Activated CD4-positive, alpha-beta memory T cell treated with anti-CD3 and anti-CD28 coated beads for 36 hours (primary cell): ENCODE data around the gene ERC1. TPM values are rescaled to one million over a fixed set of nuclear protein-coding genes. Genes with fewer than 3 reads are reported as not detected.

Experiments used
- CTCF ChIA-PET: fragments of 350-600 bp; sonication (Branson Sonifier 250); formaldehyde crosslinking; loops from one replicate; lab custom pipeline; 2021; ENCODE audit warnings: antibody characterized with exemption, inconsistent platforms; lab: Charles Lee
- POLR2A ChIA-PET: fragments of 350-600 bp; sonication (Branson Sonifier 250); formaldehyde crosslinking; loops from one replicate; lab custom pipeline; 2021; ENCODE audit warnings: antibody characterized with exemption; lab: Charles Lee
- DNase-seq: peaks from one replicate; pipeline ENCODE4 v3.0.0-alpha.2; 2020
- H3K27ac Mint-ChIP-seq: one replicate; pipeline ENCODE4 v1.8.0; 2021; ENCODE audit warnings: mixed read lengths
- H3K27me3 Mint-ChIP-seq: one replicate; pipeline ENCODE4 v1.8.0; 2021; ENCODE audit warnings: mixed read lengths
- H3K36me3 Mint-ChIP-seq: one replicate; pipeline ENCODE4 v1.8.0; 2021; ENCODE audit warnings: mixed read lengths
- H3K4me1 Mint-ChIP-seq: one replicate; pipeline ENCODE4 v1.8.0; 2021; ENCODE audit warnings: low read depth, mixed read lengths
- H3K4me3 Mint-ChIP-seq: one replicate; pipeline ENCODE4 v1.8.0; 2021; ENCODE audit warnings: mild to moderate bottlenecking, mixed read lengths
- H3K9me3 Mint-ChIP-seq: one replicate; pipeline ENCODE4 v1.8.0; 2021; ENCODE audit warnings: mixed read lengths
- intact Hi-C: fragments of 100-400 bp; cut with micrococcal nuclease; formaldehyde crosslinking; loops from one replicate; pipeline ENCODE4 v1.15.1; 2023
- total RNA-seq, 2 experiments: library from RNA; stranded (reverse); gene quantifications; one replicate each; pipeline ENCODE4 v1.2.3, GENCODE V29; 2021

Gene ERC1
- total RNA-seq, 2 experiments from 2014 or later, result 19.1 to 21.8 TPM

- Mint-ChIP-seq H3K9me3 (no peaks in the 10 kb centered on the region), H3K4me1 (no peaks in the 10 kb centered on the region), H3K4me3 (no peak overlapping the region), H3K36me3 (peaks cover 4% of the 10 kb centered on the region), H3K27me3 (no peaks in the 10 kb centered on the region), H3K27ac (no peak overlapping the region)
- intact Hi-C loops, result no loop called here
- ChIA-PET POLR2A (no interaction called here), CTCF (interaction anchor here (1.1 kb wide), 1 partner anchor 10 kb away, joined by 3 read pairs; no protein-coding TSS in a partner anchor)
- no peak for DNase-seq
Measured at GRCh38 chr12:1267243-1267642, 276.2 kb downstream of the ERC1 start.

GRCh38 chr12:1272142-1272541 is 281.1 kb downstream of the ERC1 start:
- POLR2A ChIA-PET, result no interaction called here
- Mint-ChIP-seq H3K4me1 (no peaks in the 10 kb centered on the region), H3K36me3 (peaks cover 3% of the 10 kb centered on the region), H3K27me3 (no peaks in the 10 kb centered on the region), H3K4me3 (no peak overlapping the region), H3K9me3 (no peaks in the 10 kb centered on the region), H3K27ac (no peak overlapping the region)
- CTCF ChIA-PET, result interaction anchor here (1.2 to 1.6 kb wide), 2 partner anchors 154 to 311 kb away, joined by 4 to 5 read pairs; no protein-coding TSS in a partner anchor
- no peak for DNase-seq
- intact Hi-C loops, result no loop called here

GRCh38 chr12:1273051-1273450 is 282.0 kb downstream of the ERC1 start:
- Mint-ChIP-seq H3K4me1 (peaks cover 5% of the 10 kb centered on the region), H3K4me3 (no peak overlapping the region), H3K9me3 (no peaks in the 10 kb centered on the region), H3K27ac (no peak overlapping the region), H3K36me3 (peaks cover 8% of the 10 kb centered on the region), H3K27me3 (no peaks in the 10 kb centered on the region)
- DNase-seq, result no peak
- ChIA-PET POLR2A (no interaction called here), CTCF (no interaction called here)
- intact Hi-C loops, result no loop called here

- DNase-seq, result no peak
- H3K27ac Mint-ChIP-seq, result no peak overlapping the region
- intact Hi-C loops, result no loop called here
Measured at GRCh38 chr12:1277905-1278304, 286.9 kb downstream of the ERC1 start.

GRCh38 chr12:1279050-1279449 is 288.0 kb downstream of the ERC1 start:
- intact Hi-C loops, result no loop called here
- peaks cover 8% of the 10 kb centered on the region for H3K4me1 Mint-ChIP-seq
- no peaks in the 10 kb centered on the region for H3K9me3 Mint-ChIP-seq
- no peak overlapping the region for H3K27ac Mint-ChIP-seq
- DNase-seq, result no peak
- H3K36me3 Mint-ChIP-seq, result peaks cover 9% of the 10 kb centered on the region
- ChIA-PET POLR2A (no interaction called here), CTCF (interaction anchor here (0.9 kb wide), 1 partner anchor 13 kb away, joined by 4 read pairs; no protein-coding TSS in a partner anchor)
- H3K4me3 Mint-ChIP-seq, result no peak overlapping the region
- no peaks in the 10 kb centered on the region for H3K27me3 Mint-ChIP-seq

More at GRCh38 chr12:1277905-1278304, 286.9 kb downstream of the ERC1 start:
- Mint-ChIP-seq H3K36me3 (peaks cover 9% of the 10 kb centered on the region), H3K9me3 (no peaks in the 10 kb centered on the region), H3K4me3 (no peak overlapping the region), H3K4me1 (peaks cover 8% of the 10 kb centered on the region), H3K27me3 (no peaks in the 10 kb centered on the region)
- ChIA-PET CTCF (no interaction called here), POLR2A (no interaction called here)

- Mint-ChIP-seq H3K27ac (no peak overlapping the region), H3K36me3 (peaks cover 8% of the 10 kb centered on the region), H3K4me1 (peaks cover 8% of the 10 kb centered on the region), H3K4me3 (no peak overlapping the region), H3K9me3 (no peaks in the 10 kb centered on the region), H3K27me3 (no peaks in the 10 kb centered on the region)
- ChIA-PET POLR2A (no interaction called here), CTCF (no interaction called here)
- intact Hi-C loops, result no loop called here
- no peak for DNase-seq
Measured at GRCh38 chr12:1280059-1280458, 289.0 kb downstream of the ERC1 start.

- H3K4me3 Mint-ChIP-seq, result no peak overlapping the region
- ChIA-PET POLR2A (no interaction called here), CTCF (interaction anchor here (1.6 kb wide), 1 partner anchor 164 kb away, joined by 8 read pairs; no protein-coding TSS in a partner anchor)
- peaks cover 8% of the 10 kb centered on the region for H3K4me1 Mint-ChIP-seq
- H3K36me3 Mint-ChIP-seq, result peaks cover 8% of the 10 kb centered on the region
- no peak overlapping the region for H3K27ac Mint-ChIP-seq
- DNase-seq, result no peak
- no peaks in the 10 kb centered on the region for H3K9me3 Mint-ChIP-seq
- H3K27me3 Mint-ChIP-seq, result no peaks in the 10 kb centered on the region
- intact Hi-C loops, result no loop called here
Measured at GRCh38 chr12:1281683-1282366, 290.8 kb downstream of the ERC1 start.

- H3K27ac Mint-ChIP-seq, result no peak overlapping the region
- intact Hi-C loops, result no loop called here
- no peaks in the 10 kb centered on the region for H3K9me3 Mint-ChIP-seq
- H3K4me3 Mint-ChIP-seq, result no peak overlapping the region
- H3K27me3 Mint-ChIP-seq, result no peaks in the 10 kb centered on the region
- POLR2A ChIA-PET, result no interaction called here
- CTCF ChIA-PET, result interaction anchor here (1.6 kb wide), 1 partner anchor 165 kb away, joined by 8 read pairs; no protein-coding TSS in a partner anchor
- no peak for DNase-seq
- peaks cover 6% of the 10 kb centered on the region for H3K36me3 Mint-ChIP-seq
- peaks cover 5% of the 10 kb centered on the region for H3K4me1 Mint-ChIP-seq
Measured at GRCh38 chr12:1282670-1283315, 291.8 kb downstream of the ERC1 start.

GRCh38 chr12:1283316-1283715 is 292.3 kb downstream of the ERC1 start:
- Mint-ChIP-seq H3K36me3 (peaks cover 3% of the 10 kb centered on the region), H3K4me1 (no peaks in the 10 kb centered on the region), H3K27me3 (no peaks in the 10 kb centered on the region), H3K27ac (no peak overlapping the region), H3K4me3 (no peak overlapping the region), H3K9me3 (no peaks in the 10 kb centered on the region)
- ChIA-PET POLR2A (no interaction called here), CTCF (interaction anchor here (1.6 kb wide), 1 partner anchor 165 kb away, joined by 8 read pairs; no protein-coding TSS in a partner anchor)
- no peak for DNase-seq
- intact Hi-C loops, result no loop called here

- no peaks in the 10 kb centered on the region for H3K27me3 Mint-ChIP-seq
- H3K27ac Mint-ChIP-seq, result no peak overlapping the region
- DNase-seq, result no peak
- H3K36me3 Mint-ChIP-seq, result peaks cover 5% of the 10 kb centered on the region
- intact Hi-C loops, result no loop called here
- H3K9me3 Mint-ChIP-seq, result no peaks in the 10 kb centered on the region
- POLR2A ChIA-PET, result no interaction called here
- H3K4me3 Mint-ChIP-seq, result no peak overlapping the region
- H3K4me1 Mint-ChIP-seq, result no peaks in the 10 kb centered on the region
- CTCF ChIA-PET, result no interaction called here
Measured at GRCh38 chr12:1284611-1285010, 293.6 kb downstream of the ERC1 start.

GRCh38 chr12:1287446-1287975 is 296.5 kb downstream of the ERC1 start:
- H3K4me1 Mint-ChIP-seq, result no peaks in the 10 kb centered on the region
- no peaks in the 10 kb centered on the region for H3K27me3 Mint-ChIP-seq
- H3K9me3 Mint-ChIP-seq, result no peaks in the 10 kb centered on the region
- ChIA-PET POLR2A (no interaction called here), CTCF (interaction anchor here (1.1 kb wide), 1 partner anchor 170 kb away, joined by 3 read pairs; no protein-coding TSS in a partner anchor)
- no peak overlapping the region for H3K4me3 Mint-ChIP-seq
- no peak for DNase-seq
- peaks cover 19% of the 10 kb centered on the region for H3K36me3 Mint-ChIP-seq
- intact Hi-C loops, result no loop called here
- no peak overlapping the region for H3K27ac Mint-ChIP-seq

- H3K4me1 Mint-ChIP-seq, result no peaks in the 10 kb centered on the region
- no peaks in the 10 kb centered on the region for H3K9me3 Mint-ChIP-seq
- H3K36me3 Mint-ChIP-seq, result peaks cover 19% of the 10 kb centered on the region
- CTCF ChIA-PET, result no interaction called here
- intact Hi-C loops, result no loop called here
- DNase-seq, result no peak
- no peak overlapping the region for H3K4me3 Mint-ChIP-seq
- no peaks in the 10 kb centered on the region for H3K27me3 Mint-ChIP-seq
- POLR2A ChIA-PET, result no interaction called here
- H3K27ac Mint-ChIP-seq, result no peak overlapping the region
Measured at GRCh38 chr12:1288333-1288732, 297.3 kb downstream of the ERC1 start.
